MM.1S (cell line): ENCODE data around the gene ANKH.
A peak's percentile ranks its signal among the peaks of the same experiment; 100 is the strongest.

Experiments used
- DNase-seq: peaks from one replicate; pipeline ENCODE4 v3.0.0-alpha.2; 2015
- H2AFZ ChIP-seq: fragments of 300-600 bp; sonication (generic); 2 replicates; pipeline ENCODE4 v1.6.0; 2016; ENCODE audit warnings: antibody characterized with exemption, low read length
- H3F3A ChIP-seq: fragments of 300-600 bp; sonication (generic); 2 replicates; pipeline ENCODE4 v1.6.1; 2016; ENCODE audit warnings: mild to moderate bottlenecking, antibody characterized with exemption, low read length, moderate library complexity, mixed read lengths; ENCODE audit not compliant: insufficient read depth
- H3K27ac ChIP-seq: fragments of 300-600 bp; sonication (generic); 2 replicates; pipeline ENCODE4 v1.5.1; 2016; ENCODE audit warnings: mild to moderate bottlenecking, low read length
- H3K27me3 ChIP-seq: fragments of 300-600 bp; sonication (generic); replicated peaks from 2 replicates; pipeline ENCODE4 v1.6.0; 2016; ENCODE audit warnings: low read length; ENCODE audit not compliant: insufficient read depth
- H3K36me3 ChIP-seq: fragments of 300-600 bp; sonication (generic); replicated peaks from 2 replicates; pipeline ENCODE4 v1.6.1; 2016; ENCODE audit warnings: mild to moderate bottlenecking, low read length, mixed read lengths; ENCODE audit not compliant: insufficient read depth
- H3K4me1 ChIP-seq: fragments of 300-600 bp; sonication (generic); 2 replicates; pipeline ENCODE4 v1.6.1; 2016; ENCODE audit warnings: low read length, mixed read lengths
- H3K4me2 ChIP-seq: fragments of 300-600 bp; sonication (generic); 2 replicates; pipeline ENCODE4 v1.6.0; 2016; ENCODE audit warnings: low read depth, low read length
- H3K4me3 ChIP-seq: fragments of 300-600 bp; sonication (generic); 2 replicates; pipeline ENCODE4 v1.5.1; 2016; ENCODE audit warnings: low read length, mixed read lengths
- H3K79me2 ChIP-seq: fragments of 300-600 bp; sonication (generic); 2 replicates; pipeline ENCODE4 v1.6.1; 2016; ENCODE audit warnings: mixed run types, low read length, mixed read lengths
- H3K9ac ChIP-seq: fragments of 300-600 bp; sonication (generic); 2 replicates; pipeline ENCODE4 v1.6.1; 2016; ENCODE audit warnings: low read length, mixed read lengths
- H3K9me2 ChIP-seq: fragments of 300-600 bp; sonication (generic); replicated peaks from 2 replicates; pipeline ENCODE4 v1.6.1; 2016; ENCODE audit warnings: mild to moderate bottlenecking, low read length, mixed read lengths; ENCODE audit not compliant: insufficient read depth
- H3K9me3 ChIP-seq: fragments of 300-600 bp; sonication (generic); replicated peaks from 2 replicates; pipeline ENCODE4 v1.6.1; 2016; ENCODE audit warnings: mild to moderate bottlenecking, low read length, mixed read lengths; ENCODE audit not compliant: insufficient read depth
- H4K20me1 ChIP-seq: fragments of 300-600 bp; sonication (generic); 2 replicates; pipeline ENCODE4 v1.6.1; 2016; ENCODE audit warnings: mild to moderate bottlenecking, low read length, moderate library complexity, mixed read lengths; ENCODE audit not compliant: insufficient read depth
- CTCF ChIP-seq: fragments of 300-600 bp; sonication (generic); IDR thresholded peaks from 2 replicates; pipeline ENCODE4 v1.5.1; 2016; ENCODE audit warnings: antibody characterized with exemption, low read length, mixed read lengths
- EZH2 ChIP-seq: fragments of 300-600 bp; sonication (generic); optimal IDR thresholded peaks from 2 replicates; pipeline ENCODE3; 2017; ENCODE audit warnings: low read depth, mild to moderate bottlenecking, antibody characterized with exemption, low read length, mixed read lengths
- EZH2phosphoT487 ChIP-seq: fragments of 300-600 bp; sonication (generic); IDR thresholded peaks from 2 replicates; pipeline ENCODE4 v1.6.1; 2018; ENCODE audit warnings: antibody characterized with exemption, low read length

ANKH gene

GRCh38 chr5:14674983-14675854 is 196.4 kb downstream of the ANKH start:
- no peak for DNase-seq
- Histone ChIP-seq H3K4me2 (peak overlapping the region; percentile 67), H3K4me3 (peak overlapping the region; percentile 14; the same call in 1 of the 2 replicates), H3K27me3 (no peaks in the 10 kb centered on the region), H2AFZ (no peak overlapping the region), H3K79me2 (peaks cover 99% of the 10 kb centered on the region), H4K20me1 (peaks cover 8% of the 10 kb centered on the region; the same call in 1 of the 2 replicates), H3K4me1 (peaks cover 36% of the 10 kb centered on the region), H3K27ac (peak overlapping the region; percentile 66; the same call in 1 of the 2 replicates), H3K36me3 (peaks cover 15% of the 10 kb centered on the region), H3K9ac (peak overlapping the region; percentile 17; the same call in 1 of the 2 replicates), H3F3A (peaks cover 24% of the 10 kb centered on the region), H3K9me3 (no peaks in the 10 kb centered on the region), H3K9me2 (no peaks in the 10 kb centered on the region)
- no peak for TF ChIP-seq EZH2
- TF ChIP-seq CTCF: no peak
- no peak for TF ChIP-seq EZH2phosphoT487

- H3K4me3 ChIP-seq: no peak overlapping the region
- H3K27me3 ChIP-seq: no peaks in the 10 kb centered on the region
- peaks cover 10% of the 10 kb centered on the region for H4K20me1 ChIP-seq
- H3K27ac ChIP-seq: no peak overlapping the region
- H3F3A ChIP-seq: peaks cover 24% of the 10 kb centered on the region
- H3K36me3 ChIP-seq: peaks cover 3% of the 10 kb centered on the region
- TF ChIP-seq EZH2phosphoT487 (no peak), EZH2 (no peak), CTCF (no peak)
- H3K4me1 ChIP-seq: peaks cover 36% of the 10 kb centered on the region
- H2AFZ ChIP-seq: no peak overlapping the region
- H3K79me2 ChIP-seq: peaks cover 100% of the 10 kb centered on the region
- no peaks in the 10 kb centered on the region for H3K9me3 ChIP-seq
- no peak for DNase-seq
- H3K9ac ChIP-seq: no peak overlapping the region
- no peak overlapping the region for H3K4me2 ChIP-seq
- H3K9me2 ChIP-seq: no peaks in the 10 kb centered on the region
Observed at GRCh38 chr5:14673443-14673842, 198.1 kb downstream of the ANKH start.

GRCh38 chr5:14672484-14673394 is 198.8 kb downstream of the ANKH start:
- H3K9me2 ChIP-seq: no peaks in the 10 kb centered on the region
- H2AFZ ChIP-seq: no peak overlapping the region
- H3F3A ChIP-seq: peaks cover 24% of the 10 kb centered on the region
- H3K27me3 ChIP-seq: no peaks in the 10 kb centered on the region
- no peak overlapping the region for H3K9ac ChIP-seq
- H3K4me1 ChIP-seq: peaks cover 43% of the 10 kb centered on the region
- H3K27ac ChIP-seq: no peak overlapping the region
- TF ChIP-seq EZH2: no peak
- TF ChIP-seq CTCF: no peak
- TF ChIP-seq EZH2phosphoT487: no peak
- H3K36me3 ChIP-seq: no peaks in the 10 kb centered on the region; the same call in 1 of the 2 replicates
- peaks cover 17% of the 10 kb centered on the region for H4K20me1 ChIP-seq
- H3K4me3 ChIP-seq: no peak overlapping the region
- no peak overlapping the region for H3K4me2 ChIP-seq
- no peak for DNase-seq
- H3K9me3 ChIP-seq: no peaks in the 10 kb centered on the region
- H3K79me2 ChIP-seq: peaks cover 100% of the 10 kb centered on the region
